Activated CD4-positive, alpha-beta memory T cell treated with anti-CD3 and anti-CD28 coated beads for 36 hours (primary cell): ENCODE data around the gene MKNK1. TPM values are rescaled to one million over a fixed set of nuclear protein-coding genes. Genes with fewer than 3 reads are reported as not detected.

Source experiments
- CTCF ChIA-PET: fragments of 350-600 bp; sonication (Branson Sonifier 250); formaldehyde crosslinking; loops from one replicate; lab custom pipeline; 2021; ENCODE audit warnings: antibody characterized with exemption, inconsistent platforms; lab: Charles Lee
- POLR2A ChIA-PET: fragments of 350-600 bp; sonication (Branson Sonifier 250); formaldehyde crosslinking; loops from one replicate; lab custom pipeline; 2021; ENCODE audit warnings: antibody characterized with exemption; lab: Charles Lee
- DNase-seq: peaks from one replicate; pipeline ENCODE4 v3.0.0-alpha.2; 2020
- H3K27ac Mint-ChIP-seq: one replicate; pipeline ENCODE4 v1.8.0; 2021; ENCODE audit warnings: mixed read lengths
- H3K27me3 Mint-ChIP-seq: one replicate; pipeline ENCODE4 v1.8.0; 2021; ENCODE audit warnings: mixed read lengths
- H3K36me3 Mint-ChIP-seq: one replicate; pipeline ENCODE4 v1.8.0; 2021; ENCODE audit warnings: mixed read lengths
- H3K4me1 Mint-ChIP-seq: one replicate; pipeline ENCODE4 v1.8.0; 2021; ENCODE audit warnings: low read depth, mixed read lengths
- H3K4me3 Mint-ChIP-seq: one replicate; pipeline ENCODE4 v1.8.0; 2021; ENCODE audit warnings: mild to moderate bottlenecking, mixed read lengths
- H3K9me3 Mint-ChIP-seq: one replicate; pipeline ENCODE4 v1.8.0; 2021; ENCODE audit warnings: mixed read lengths
- intact Hi-C: fragments of 100-400 bp; cut with micrococcal nuclease; formaldehyde crosslinking; loops from one replicate; pipeline ENCODE4 v1.15.1; 2023
- total RNA-seq, 2 experiments: library from RNA; stranded (reverse); gene quantifications; one replicate each; pipeline ENCODE4 v1.2.3, GENCODE V29; 2021

Gene MKNK1
- total RNA-seq, 2 experiments from 2014 or later = 28.2 to 28.5 TPM

DNA sequence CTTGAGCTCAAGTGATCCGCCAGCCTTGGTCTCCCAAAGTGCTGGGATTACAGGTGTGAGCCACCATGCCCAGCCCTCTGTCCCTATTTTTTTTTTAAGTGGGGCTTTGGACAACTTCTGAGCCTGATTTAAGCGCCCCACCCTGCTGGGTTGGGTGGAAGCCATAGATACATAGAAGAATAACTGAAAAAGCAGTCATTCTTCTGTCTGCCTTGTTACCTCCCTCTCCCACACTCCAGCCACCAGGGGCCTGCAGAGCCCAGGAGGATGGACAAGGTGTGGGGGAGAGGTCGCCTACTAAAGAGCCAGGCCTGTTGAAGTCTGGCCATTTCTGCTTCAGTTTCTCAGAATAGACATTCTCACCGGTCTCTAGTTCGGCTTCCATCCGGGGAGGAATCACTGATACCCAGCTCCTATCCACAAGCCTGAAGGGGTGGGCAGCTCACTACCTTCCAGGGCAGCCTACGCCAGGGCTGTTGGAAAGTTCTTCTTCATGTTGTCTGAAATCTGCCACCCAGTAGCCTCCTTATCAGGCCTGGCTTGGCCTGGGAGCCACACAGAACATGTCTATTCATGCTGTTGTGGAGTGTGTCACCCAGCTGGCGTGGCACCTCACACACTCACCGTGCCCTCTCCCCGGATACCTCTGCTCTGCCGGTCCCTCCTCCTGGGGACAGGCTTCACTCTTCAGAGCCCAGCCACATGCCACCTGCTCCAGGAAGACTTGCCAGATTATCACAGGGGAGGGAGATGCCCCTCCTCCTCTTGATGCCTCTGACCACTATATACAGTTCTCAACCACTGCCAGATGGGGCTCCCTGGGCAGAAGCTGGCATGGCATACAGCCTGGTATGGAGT, 80.3 kb downstream of the MKNK1 start:
- Mint-ChIP-seq H3K27me3 (peaks cover 28% of the 10 kb centered on the region), H3K4me3 (no peak overlapping the region), H3K27ac (no peak overlapping the region), H3K36me3 (no peaks in the 10 kb centered on the region), H3K9me3 (no peaks in the 10 kb centered on the region), H3K4me1 (peaks cover 21% of the 10 kb centered on the region)
- POLR2A ChIA-PET = no interaction called here
- CTCF ChIA-PET = interaction anchor here (1.7 to 4.8 kb wide), 6 partner anchors 9 to 76 kb away, joined by 7 to 27 read pairs (median 18); no protein-coding TSS in a partner anchor
- intact Hi-C loops = loop anchor here (2.0 kb wide), 1 partner anchor 145 kb away; the partner anchor contains the start of gene ATPAF1
- DNase-seq = no peak

DNA sequence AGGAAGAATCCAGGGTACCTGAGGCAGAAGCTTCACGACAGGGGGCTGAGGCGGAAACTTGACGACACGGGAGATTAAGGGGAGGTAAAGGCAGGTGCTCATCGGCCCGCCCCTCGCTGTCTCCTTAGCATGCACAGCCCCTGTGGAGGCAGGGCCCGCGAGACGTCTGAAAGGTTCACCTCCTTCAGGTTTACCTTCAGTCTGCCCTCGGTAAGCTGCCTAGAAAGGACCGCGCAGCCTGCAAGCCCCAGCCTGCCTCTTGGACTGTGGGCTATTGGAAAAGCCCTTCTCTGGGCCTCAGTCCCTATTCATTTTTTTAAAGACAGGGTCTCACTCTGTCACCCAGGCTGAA, 81.1 kb downstream of the MKNK1 start:
- ChIA-PET CTCF (interaction anchor here (0.5 to 4.8 kb wide), 11 partner anchors 10 to 202 kb away, joined by 3 to 27 read pairs (median 7); a partner anchor contains a TSS), POLR2A (interaction anchor here (0.8 to 1.7 kb wide), 2 partner anchors 11 to 76 kb away, joined by 4 to 5 read pairs; no protein-coding TSS in a partner anchor)
- DNase-seq = no peak
- no peaks in the 10 kb centered on the region for H3K9me3 Mint-ChIP-seq
- H3K27me3 Mint-ChIP-seq = peaks cover 27% of the 10 kb centered on the region
- H3K4me1 Mint-ChIP-seq = peaks cover 14% of the 10 kb centered on the region
- intact Hi-C loops = loop anchor here (2.0 kb wide), 1 partner anchor 146 kb away; the partner anchor contains the start of gene ATPAF1
- peak overlapping the region; percentile 82 for H3K27ac Mint-ChIP-seq
- no peaks in the 10 kb centered on the region for H3K36me3 Mint-ChIP-seq
- no peak overlapping the region for H3K4me3 Mint-ChIP-seq

DNA sequence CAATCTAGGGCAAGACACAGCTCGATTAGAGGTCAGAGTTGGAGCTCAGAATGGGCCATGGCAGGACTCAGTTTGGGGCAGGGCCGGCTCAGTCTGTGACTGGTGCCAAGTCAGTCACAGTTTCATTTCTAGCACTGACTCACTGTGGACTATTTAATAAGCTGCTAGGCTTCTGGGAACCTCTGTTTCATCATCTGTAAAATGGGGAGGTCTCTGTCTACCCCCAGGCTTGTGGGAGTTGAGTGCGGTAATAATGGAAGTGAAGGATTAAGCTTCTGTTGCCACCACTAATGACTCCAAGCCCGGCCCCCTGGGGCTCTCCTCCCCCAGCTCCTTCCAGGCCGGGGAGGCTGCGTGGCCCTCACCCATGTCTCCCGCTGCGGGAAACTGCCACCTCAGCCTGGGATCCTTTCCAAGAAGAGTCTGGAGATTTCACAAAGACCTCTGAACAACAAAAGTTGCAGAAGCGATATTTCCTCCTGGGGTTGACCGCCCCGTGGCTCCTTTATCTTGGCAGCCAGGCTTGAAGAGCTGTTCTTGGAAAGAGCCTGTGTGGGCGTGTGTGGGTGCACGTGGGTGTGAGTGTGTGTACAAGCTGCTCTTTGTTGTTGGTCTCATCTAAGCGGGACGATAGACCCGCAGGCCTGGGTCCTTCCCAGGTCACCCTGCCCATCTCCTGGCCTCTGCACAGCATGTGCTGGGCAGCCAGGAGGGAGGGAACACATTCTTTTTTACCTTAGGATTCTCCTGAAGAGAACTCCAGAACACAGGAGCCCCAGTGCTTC, 81.7 kb downstream of the MKNK1 start:
- peaks cover 25% of the 10 kb centered on the region for H3K27me3 Mint-ChIP-seq
- no peaks in the 10 kb centered on the region for H3K36me3 Mint-ChIP-seq
- peak overlapping the region; percentile 82 for H3K27ac Mint-ChIP-seq
- peak; percentile 74 for DNase-seq
- POLR2A ChIA-PET = interaction anchor here (0.8 to 1.7 kb wide), 3 partner anchors 12 to 75 kb away, joined by 4 to 5 read pairs (median 4); no protein-coding TSS in a partner anchor
- peaks cover 14% of the 10 kb centered on the region for H3K4me1 Mint-ChIP-seq
- CTCF ChIA-PET = interaction anchor here (0.5 to 4.8 kb wide), 17 partner anchors 9 to 203 kb away, joined by 3 to 27 read pairs (median 5); a partner anchor contains a TSS
- intact Hi-C loops = loop anchor here (2.0 kb wide), 1 partner anchor 146 kb away; the partner anchor contains the start of gene ATPAF1
- H3K4me3 Mint-ChIP-seq = peak overlapping the region; percentile 38
- H3K9me3 Mint-ChIP-seq = no peaks in the 10 kb centered on the region

DNA sequence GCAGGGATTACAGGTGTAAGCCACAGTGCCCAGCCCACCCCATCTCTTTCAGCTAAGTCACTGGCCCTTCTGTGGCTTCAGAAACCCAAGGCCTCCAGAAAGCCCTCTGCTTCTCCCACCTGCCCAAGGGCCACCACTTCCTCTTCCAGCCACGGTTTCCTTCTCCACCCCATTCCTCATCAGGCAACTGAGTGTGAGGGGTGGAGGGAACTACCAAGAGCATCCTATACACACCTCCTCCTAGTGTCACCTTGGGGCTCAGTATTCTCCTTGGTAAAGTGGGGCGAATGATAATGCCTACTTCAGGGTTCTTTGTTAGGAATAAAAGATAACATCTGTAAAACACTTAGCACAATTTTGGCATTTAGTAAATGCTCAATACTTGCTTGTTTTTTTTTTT, 82.7 kb downstream of the MKNK1 start:
- peaks cover 31% of the 10 kb centered on the region for H3K27me3 Mint-ChIP-seq
- intact Hi-C loops = no loop called here
- no peaks in the 10 kb centered on the region for H3K9me3 Mint-ChIP-seq
- no peak overlapping the region for H3K27ac Mint-ChIP-seq
- no peak for DNase-seq
- ChIA-PET CTCF (interaction anchor here (0.7 to 4.8 kb wide), 9 partner anchors 11 to 79 kb away, joined by 3 to 25 read pairs (median 4); a partner anchor contains a TSS), POLR2A (interaction anchor here (1.4 to 1.7 kb wide), 2 partner anchors 13 to 41 kb away, joined by 4 to 5 read pairs; no protein-coding TSS in a partner anchor)
- H3K36me3 Mint-ChIP-seq = no peaks in the 10 kb centered on the region
- H3K4me1 Mint-ChIP-seq = peaks cover 15% of the 10 kb centered on the region
- no peak overlapping the region for H3K4me3 Mint-ChIP-seq

DNA sequence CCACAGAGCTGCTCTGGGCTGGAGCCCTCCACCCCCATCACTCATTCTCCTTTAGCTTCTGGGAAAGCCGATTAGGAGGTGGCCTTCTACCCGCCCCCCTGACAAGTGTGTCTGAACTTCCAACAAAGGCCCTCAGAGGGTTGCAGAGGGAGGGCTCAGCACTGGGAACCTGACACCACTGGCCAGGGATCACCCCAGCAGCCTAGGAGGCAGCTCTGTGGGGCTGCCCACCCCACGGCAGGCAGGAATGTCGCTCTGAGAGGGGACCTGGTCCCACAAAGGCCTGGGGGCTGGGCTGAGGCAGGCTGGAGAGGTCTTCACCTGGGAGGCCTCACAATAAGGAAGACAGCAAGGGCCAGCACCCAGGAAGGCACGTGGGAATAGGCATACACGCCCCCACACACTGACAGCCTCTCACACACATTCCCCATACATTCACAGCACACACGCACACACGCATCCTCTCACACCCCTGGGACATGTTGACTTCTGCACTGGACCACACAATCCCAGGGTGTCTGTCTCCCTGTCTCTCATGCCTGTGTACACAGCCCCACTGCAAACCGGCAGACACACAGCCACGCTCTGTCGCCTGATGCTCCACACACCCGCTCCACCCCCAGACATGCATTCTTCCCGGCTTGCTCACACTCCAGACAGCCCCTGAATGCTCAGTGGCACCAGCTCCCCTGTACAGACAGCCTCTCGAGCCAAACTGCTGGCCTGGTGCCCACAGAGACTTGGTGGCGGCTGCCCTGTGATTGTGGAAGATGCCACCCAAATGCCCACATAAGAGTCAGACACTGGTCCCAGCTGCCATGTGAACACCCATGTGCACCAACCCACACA, 83.8 kb downstream of the MKNK1 start:
- peaks cover 15% of the 10 kb centered on the region for H3K4me1 Mint-ChIP-seq
- ChIA-PET CTCF (interaction anchor here (1.9 to 4.8 kb wide), 2 partner anchors 9 to 73 kb away, joined by 6 to 25 read pairs; no protein-coding TSS in a partner anchor), POLR2A (no interaction called here)

DNA sequence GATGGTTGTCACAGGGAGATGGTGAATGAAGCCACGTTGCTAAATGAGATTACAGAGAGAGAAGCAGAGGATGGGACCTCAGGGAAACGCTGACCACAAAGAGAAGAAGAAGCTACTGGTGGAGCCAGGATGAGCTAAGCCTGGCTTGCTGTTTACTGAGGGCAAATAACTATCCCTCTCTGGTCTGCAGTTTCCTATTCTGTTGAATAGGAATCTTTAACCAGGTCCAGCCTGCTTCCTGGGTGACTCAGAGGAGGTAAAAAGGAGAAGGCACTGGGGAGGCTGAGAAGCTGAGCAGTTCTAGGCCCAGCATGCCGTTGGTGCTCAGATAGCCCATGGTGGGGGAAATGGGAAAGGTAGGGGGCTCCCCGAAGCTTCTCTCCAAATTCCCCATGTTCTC, 84.9 kb downstream of the MKNK1 start:
- Mint-ChIP-seq H3K36me3 (no peaks in the 10 kb centered on the region), H3K9me3 (no peaks in the 10 kb centered on the region), H3K4me1 (peaks cover 15% of the 10 kb centered on the region), H3K4me3 (no peak overlapping the region), H3K27me3 (peaks cover 31% of the 10 kb centered on the region), H3K27ac (no peak overlapping the region)
- CTCF ChIA-PET = interaction anchor here (0.9 to 1.9 kb wide), 5 partner anchors 8 to 74 kb away, joined by 3 to 6 read pairs (median 4); a partner anchor contains a TSS
- no peak for DNase-seq
- POLR2A ChIA-PET = no interaction called here
- intact Hi-C loops = no loop called here

More for the DNA sequence above, 83.8 kb downstream of the MKNK1 start:
- no peak overlapping the region for H3K4me3 Mint-ChIP-seq
- no peaks in the 10 kb centered on the region for H3K36me3 Mint-ChIP-seq
- H3K27me3 Mint-ChIP-seq = peaks cover 34% of the 10 kb centered on the region
- intact Hi-C loops = no loop called here
- DNase-seq = no peak
- no peak overlapping the region for H3K27ac Mint-ChIP-seq
- no peaks in the 10 kb centered on the region for H3K9me3 Mint-ChIP-seq

DNA sequence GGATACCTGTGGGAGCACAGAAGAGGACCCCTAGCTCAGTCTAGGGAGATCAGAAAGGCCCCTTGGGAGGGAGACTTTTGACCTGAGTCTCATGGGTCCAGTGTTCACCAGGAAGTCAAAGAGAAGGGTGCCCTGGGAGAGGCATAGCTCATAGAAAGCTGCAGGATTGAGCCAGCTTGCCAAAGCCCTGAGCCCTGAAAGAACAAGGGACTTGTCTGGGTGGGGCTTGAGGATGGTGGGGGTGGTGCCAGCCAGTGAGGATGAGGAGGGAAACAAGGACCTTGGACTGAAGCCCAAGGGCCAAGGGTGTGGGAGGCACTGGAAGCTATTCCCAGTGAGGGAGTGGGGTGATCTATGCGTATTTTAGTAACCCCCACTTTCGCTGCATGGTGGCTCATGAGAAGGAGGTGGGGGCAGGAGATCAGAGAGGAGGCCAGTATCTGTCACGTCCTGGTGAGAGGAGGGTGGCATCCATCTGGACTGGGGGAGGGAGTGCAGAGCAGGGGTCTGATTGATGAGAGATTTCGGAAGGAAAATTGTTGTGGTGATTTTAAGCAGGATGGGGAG, 86.1 kb downstream of the MKNK1 start:
- Mint-ChIP-seq H3K36me3 (no peaks in the 10 kb centered on the region), H3K4me3 (no peak overlapping the region), H3K27ac (no peak overlapping the region), H3K9me3 (no peaks in the 10 kb centered on the region), H3K27me3 (peaks cover 31% of the 10 kb centered on the region), H3K4me1 (peaks cover 15% of the 10 kb centered on the region)
- ChIA-PET POLR2A (interaction anchor here (0.6 kb wide), 1 partner anchor 16 kb away, joined by 3 read pairs; no protein-coding TSS in a partner anchor), CTCF (interaction anchor here (1.4 to 2.1 kb wide), 4 partner anchors 11 to 71 kb away, joined by 4 to 8 read pairs (median 6); a partner anchor contains a TSS)
- intact Hi-C loops = no loop called here
- no peak for DNase-seq

DNA sequence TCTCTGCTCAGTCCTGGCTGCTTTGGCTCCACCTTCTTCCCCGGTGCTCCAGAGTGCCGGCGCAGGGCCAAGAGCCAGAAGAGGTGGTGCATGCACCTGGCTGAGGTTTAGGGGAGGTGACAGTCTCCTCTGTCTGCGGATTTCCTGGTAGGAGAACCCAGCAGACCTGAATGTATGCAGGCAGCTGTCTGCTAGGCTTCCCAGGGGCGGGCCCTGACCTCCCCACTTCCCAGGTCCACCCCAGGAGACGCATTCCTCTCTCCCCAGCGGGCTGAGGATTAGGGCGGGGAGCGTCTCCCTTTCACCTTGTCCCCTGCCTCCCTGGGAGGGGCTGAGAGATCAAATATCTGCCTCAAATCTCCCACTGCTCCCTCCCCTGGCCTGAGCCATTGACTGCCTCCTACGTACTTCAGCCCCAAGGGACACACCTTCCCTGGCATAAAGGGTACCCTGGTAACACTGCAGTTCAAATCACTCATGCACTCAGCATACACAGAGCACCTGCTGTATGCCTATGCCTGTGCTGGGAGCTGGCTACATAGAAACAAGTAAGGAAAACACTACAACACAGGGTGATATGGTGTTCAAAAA, 87.0 kb downstream of the MKNK1 start:
- Mint-ChIP-seq H3K4me3 (no peak overlapping the region), H3K27me3 (peaks cover 36% of the 10 kb centered on the region), H3K36me3 (no peaks in the 10 kb centered on the region), H3K4me1 (peaks cover 8% of the 10 kb centered on the region), H3K9me3 (no peaks in the 10 kb centered on the region), H3K27ac (no peak overlapping the region)
- ChIA-PET CTCF (interaction anchor here (2.1 kb wide), 1 partner anchor 70 kb away, joined by 8 read pairs; no protein-coding TSS in a partner anchor), POLR2A (no interaction called here)
- no peak for DNase-seq
- intact Hi-C loops = no loop called here

DNA sequence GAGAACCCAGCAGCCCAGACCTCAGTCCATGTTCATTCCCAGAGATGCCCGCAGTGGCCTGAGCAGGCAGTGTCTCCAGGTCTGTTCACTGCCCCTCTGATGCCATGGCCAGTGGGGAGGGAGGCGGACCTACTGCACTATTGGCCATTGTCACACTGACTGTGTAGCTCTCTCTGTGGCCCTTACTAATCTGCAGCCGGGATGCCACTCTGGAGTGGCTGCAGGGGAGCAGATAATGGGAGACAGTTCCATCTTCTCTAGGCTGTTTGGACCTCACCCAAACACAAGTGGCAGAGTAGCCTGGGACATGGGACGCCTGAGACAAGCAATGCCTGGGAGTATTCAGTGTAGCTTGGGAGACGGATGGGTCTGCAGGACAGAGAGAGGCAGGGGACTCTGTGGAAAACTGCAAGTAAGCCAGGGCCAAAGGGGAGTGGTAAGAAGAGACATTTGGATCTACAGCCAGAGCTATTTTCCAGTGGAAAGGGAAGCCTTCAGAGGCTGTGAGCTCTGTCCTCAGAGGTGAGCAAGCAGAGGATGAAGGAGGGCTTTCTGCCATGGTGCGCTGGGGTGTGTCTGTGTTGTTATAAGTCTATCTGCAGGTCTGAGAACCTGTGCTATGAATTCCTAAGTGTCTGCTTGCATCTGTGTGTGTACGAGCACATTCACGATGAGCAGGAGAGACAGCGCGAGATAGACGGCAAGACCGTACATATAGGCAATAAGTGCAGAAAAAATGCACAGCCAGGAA, 87.7 kb downstream of the MKNK1 start:
- intact Hi-C loops = no loop called here
- ChIA-PET CTCF (interaction anchor here (2.1 kb wide), 1 partner anchor 69 kb away, joined by 8 read pairs; no protein-coding TSS in a partner anchor), POLR2A (no interaction called here)
- Mint-ChIP-seq H3K9me3 (no peaks in the 10 kb centered on the region), H3K4me3 (no peak overlapping the region), H3K27me3 (peaks cover 37% of the 10 kb centered on the region), H3K36me3 (no peaks in the 10 kb centered on the region), H3K27ac (no peak overlapping the region), H3K4me1 (peaks cover 2% of the 10 kb centered on the region)
- no peak for DNase-seq

DNA sequence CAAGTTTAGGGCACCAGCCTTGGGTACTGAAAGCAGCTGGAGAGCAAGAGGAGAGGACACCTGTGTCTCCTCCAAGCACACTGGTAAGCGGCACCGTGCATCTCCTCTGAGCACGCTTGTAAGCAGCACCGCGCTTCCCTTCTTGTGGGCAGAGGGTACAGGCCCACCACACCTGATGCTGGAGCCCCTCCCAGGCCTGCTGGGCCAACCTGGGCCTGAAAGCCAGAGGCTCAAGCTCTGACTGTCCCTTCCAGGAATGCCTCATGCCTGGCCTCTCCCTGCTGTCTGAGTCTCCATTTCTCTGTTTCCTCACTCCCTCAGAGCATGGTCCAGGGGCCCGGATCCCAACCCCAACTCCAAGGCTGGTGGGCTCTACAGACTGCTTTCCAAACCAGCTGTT, 88.5 kb downstream of the MKNK1 start:
- Mint-ChIP-seq H3K4me1 (peaks cover 2% of the 10 kb centered on the region), H3K36me3 (no peaks in the 10 kb centered on the region), H3K4me3 (no peak overlapping the region), H3K27me3 (peaks cover 40% of the 10 kb centered on the region), H3K27ac (no peak overlapping the region), H3K9me3 (no peaks in the 10 kb centered on the region)
- ChIA-PET POLR2A (no interaction called here), CTCF (interaction anchor here (1.0 kb wide), 1 partner anchor 33 kb away, joined by 4 read pairs; no protein-coding TSS in a partner anchor)
- intact Hi-C loops = no loop called here
- no peak for DNase-seq
